NCI-H1694 treated with DMSO at 0.1 percent for 48 hours (cell line): ENCODE measurements around the gene IER5.

Experiments used
- DNase-seq: peaks from one replicate; lab custom pipeline; 2025; lab: John Stamatoyannopoulos, UW

The IER5 gene

DNA sequence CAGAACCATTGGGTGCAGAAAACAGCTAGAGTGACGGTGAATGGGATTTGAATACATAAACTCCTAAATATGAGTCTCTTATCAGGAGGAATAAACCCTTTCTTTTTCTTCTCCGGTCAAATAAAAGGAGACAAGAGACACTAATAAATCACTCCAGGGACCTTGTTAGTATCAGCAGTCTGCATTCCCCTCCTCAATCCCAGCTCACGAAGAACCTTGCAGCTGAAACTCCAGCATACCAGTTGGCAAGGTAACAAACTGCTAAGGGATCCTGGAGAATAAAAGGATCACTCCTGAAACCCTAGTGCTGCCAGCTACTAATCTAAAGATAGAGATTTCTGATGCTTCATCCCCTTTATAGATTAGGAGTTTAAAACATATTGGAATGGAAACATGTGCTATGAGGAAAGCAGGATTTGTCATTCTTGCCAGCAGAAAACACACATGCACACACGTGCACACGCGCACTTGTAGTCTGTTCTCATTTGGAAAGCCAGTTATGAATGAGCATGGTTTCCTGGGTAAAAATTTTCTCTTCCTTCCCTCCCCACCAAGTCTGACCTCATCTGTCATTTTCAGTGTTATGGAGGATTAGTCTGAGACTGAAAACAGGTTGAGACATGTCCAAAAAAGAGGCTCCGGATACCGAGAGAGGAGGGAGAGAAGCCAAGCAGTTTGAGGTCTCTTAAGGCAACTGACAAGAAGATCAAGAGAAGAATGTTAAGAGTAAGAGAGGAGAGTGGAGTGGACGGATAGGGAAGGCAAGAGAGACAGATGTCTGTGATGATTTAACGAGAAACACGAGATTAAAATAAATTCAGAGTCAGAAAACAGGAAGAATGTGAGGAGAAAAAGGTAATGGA, 10.9 kb downstream of the IER5 start:
- DNase-seq, result peak; percentile 45

DNA sequence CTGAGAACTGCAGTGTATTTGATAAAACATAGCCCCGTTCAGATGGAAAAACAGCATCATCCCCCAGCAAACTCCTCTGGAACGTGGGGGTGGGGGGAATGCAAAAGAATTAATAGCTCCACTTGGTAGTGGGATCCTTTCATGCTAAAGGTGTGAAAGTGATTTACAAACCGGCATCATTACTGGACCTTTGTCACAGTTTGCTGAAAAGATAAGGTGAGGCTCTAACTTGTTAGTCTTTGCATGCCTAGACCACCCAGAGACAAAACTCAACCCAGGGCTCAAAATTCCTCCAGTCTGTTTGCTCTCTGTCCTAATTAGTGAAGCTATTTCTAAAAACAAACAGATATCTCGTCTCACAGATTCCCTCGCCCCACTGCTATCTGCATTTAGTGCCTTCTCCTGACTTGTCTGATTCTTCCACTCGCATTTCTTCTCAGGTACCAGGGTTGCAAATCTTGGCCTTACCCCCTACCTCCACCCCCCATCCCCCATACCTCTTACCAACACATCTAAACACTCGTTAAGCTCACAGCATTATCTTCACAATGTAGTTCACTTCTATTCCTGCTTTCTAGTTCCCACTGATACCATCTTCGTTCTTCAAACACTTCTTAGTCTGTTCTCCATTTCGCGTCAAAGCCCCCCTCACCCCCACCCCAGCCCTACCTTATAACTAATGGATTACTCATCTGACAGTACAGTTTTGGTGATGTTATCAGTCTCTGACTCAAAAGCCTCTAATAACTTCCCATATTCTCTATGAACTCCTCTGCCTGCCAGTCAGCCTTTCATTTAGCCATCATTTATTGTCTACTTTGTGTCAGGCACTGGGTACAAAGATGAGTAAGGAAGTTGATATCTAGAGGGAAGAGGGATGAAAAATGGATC, 11.8 kb downstream of the IER5 start:
- DNase-seq, result no peak

DNA sequence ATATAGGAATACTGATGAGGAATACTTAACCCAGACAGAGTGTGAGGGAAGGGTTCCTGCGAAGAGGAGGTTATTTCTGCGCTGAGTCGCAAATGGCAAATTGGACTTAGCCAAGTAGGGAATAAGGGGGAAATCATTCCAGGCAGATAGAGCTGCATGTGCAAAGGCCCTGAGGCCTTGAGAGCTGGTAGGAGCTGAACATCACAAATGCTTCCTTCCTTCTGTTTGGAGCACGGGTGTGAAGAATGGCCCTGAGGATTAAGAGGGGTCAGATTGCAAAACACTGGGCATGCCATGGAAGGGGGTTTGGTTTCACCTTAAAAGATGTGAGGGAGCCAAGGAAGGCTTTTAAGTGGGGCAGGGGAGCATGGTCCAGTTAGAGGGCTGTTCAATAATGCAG, 12.4 kb downstream of the IER5 start:
- DNase-seq, result no peak

DNA sequence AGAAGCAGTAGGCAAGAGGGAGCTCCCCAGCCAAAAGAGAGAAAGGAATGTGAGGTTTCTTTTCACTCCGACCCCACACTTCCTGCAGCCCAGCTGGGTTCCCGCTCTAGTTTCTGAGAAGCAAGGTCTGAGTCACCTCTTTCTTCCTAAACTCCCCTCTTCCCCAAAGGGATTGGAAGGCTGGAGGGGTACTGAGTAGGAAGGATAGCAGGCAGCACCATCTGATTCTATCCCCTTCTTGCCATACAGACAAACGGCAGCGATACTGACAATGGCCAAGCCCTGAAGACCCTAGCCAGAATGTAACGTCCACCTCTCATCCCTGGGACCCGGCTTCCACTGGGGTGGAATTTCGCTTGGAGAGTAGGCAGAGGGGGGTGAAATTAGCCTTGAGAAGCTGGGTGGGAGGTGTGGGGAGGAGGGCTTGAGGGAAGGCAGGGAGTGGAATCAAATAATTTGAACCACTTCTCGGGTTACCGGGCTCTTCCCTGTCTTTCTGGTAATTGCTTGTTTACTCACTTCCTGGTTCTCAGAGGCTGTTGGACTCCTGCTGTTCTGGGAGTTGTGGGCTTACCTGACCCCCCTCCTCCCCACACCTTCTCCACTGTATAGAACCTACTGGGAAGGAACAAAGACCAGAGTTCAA, 13.2 kb downstream of the IER5 start:
- no peak for DNase-seq

DNA sequence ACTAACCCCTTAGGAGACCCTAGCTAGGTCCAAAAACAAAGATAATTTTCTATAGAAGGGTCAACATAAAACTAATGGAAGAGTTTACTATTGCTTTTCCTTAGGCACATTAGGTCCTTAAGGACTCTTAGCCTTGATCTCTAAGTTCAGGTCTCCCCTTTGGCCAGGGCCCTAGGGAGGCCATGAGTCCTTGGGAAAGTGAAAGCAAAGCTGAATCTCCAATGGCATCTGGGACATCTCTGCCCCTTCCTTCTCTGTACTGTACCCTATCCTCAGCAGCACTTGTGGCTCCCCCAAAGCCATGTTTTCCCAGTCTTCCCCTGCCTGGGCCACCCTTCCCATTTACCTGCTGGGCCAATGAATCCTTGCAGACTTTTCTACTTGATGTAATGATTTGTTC, 14.3 kb downstream of the IER5 start:
- no peak for DNase-seq

DNA sequence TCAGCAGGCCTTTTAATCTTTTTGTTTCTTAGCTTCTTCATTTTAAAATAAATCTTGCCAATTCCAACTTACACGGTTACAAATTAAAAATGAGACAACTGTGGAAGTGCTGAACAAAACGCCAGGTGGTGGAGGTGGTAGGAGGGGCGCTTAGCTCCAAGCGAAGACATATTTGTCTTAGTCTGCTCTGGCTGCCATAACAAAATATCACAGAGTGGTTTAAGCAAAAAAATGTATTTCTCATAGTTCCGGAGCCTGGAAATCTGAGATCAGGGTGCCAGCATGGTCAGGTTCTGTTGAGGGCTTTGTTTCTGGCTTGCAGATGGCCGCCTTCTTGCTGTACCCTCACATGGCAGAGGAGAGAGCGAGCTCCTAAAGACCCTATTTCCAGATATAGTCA, 14.9 kb downstream of the IER5 start:
- no peak for DNase-seq

DNA sequence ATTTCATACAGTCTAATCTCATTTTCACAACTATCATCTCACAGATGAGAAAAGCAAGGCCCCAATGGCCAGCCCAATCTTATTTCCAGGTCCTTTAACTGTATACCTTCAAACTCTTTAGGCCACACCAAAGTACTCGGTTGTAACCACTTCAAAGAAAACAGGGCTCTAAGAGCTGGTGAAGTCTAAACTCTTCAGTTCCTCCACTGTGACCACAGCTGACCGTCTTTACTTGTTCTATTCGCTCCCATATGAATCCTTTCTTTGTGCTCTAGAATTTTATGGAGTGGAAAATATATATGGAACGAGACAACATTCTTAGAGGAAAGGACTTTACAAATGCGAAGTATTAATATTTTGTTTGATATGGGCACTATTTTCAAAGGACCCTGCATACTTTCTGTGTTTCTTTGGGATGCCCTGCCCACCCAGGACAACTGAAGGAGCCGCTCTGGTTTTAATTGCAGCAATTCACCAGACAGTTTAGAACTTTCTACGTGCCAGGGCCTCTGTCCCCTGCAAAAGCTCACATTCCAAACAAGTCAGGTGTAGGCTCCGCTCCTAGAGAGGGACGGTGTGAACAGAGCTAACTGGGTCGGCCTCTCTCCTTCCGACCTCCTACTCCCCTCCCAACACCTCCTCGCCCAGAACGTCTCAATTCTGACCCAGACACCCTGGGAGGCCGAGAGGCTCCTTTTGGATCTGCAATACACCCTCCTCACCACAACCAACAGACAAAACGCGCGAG, 15.7 kb downstream of the IER5 start:
- no peak for DNase-seq

DNA sequence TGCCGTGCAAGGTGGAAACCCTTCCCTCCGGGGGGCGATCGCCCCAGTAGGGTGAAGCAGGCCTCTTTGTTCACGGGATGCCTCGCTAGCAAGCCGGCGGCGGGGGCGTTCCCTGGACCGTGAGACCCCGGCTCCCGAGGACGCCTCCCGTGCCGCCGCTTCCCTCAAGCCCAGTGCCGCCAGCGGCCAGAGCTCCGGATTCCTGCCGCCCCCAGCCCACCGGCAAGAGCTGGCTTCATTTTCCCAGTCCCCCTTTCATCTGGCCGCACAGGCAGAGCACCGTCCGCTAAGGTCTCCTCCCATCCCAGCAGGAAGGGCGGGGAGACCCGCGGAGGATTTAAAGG, 16.3 kb downstream of the IER5 start:
- no peak for DNase-seq

DNA sequence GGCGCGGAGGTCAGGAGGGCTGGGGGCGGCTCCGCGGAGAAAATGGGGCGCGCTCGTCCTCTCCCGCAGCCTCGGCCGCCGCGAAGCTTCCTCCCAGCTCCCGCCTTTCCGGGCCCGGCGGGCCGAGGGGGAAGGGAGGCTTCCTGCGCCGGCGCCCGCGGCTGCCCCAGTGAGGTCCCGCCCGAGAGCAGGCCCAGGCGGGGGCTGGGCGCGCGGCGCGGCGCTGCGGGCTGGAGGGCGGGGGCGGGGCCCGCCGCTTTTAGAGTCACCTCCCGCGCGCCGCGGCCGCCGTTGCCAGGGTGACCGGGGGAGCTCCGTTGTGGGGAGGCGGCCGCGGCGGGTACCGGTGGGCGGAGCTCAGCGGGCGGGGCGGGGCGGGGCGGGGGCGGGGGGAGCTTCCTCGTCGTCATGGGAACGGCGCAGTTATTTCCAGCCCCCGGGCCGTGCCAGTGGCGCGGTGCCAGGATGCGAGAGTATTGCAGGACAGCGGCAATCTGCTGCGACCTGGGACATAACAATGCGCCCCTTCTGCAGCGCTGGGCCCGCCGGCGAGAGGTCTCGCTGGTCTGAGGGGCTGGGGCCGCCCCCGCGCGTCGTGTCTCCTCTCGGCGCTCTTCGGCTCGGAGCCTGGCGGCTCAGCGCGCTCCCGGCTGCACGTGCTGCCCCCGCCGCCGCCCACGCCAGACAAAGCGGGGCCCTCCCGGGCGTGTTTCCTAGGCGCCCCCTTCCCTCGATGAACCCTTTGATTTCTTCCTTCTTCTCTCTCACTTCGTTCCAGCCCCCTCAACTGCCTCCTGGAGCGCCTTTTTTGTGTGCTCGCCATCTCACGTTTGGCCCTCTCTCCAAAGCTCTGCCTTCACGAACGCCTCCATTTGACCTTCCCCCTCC, 16.9 kb downstream of the IER5 start:
- peak; percentile 80 for DNase-seq

DNA sequence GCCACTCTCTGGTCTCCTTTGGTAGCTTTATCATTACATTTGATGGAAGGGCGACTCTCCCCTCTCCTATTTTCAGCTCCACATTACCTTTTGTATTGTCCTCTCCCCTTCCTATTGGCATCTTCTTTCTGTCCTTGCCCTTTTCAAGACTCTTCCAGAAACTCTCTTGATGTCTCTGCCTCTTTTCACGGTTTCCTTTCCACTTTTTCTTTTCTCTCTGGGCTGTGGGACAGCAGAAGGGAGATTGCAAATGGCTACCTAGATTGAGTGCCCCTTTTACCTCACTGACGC, 17.5 kb downstream of the IER5 start:
- no peak for DNase-seq

DNA sequence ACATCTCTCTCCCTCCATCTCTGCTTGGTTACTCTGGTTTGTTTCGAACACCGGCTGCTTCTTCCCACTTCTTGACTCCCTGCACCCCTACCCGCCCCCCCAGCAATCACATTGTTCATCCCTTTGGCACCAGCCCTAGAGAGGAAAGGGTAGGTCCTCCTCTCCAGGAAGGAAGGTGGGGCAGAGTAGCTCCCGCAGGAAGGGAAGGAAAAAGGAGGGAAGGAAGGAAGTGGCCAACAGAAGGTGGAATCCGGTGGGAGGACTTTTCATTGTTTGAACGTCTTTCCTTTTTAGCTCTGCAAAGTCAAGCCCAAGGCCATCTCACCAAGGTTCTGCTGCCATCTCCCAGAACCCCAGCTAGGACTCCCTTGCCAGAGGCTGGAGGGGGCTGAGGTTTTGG, 18.0 kb downstream of the IER5 start:
- DNase-seq, result no peak

DNA sequence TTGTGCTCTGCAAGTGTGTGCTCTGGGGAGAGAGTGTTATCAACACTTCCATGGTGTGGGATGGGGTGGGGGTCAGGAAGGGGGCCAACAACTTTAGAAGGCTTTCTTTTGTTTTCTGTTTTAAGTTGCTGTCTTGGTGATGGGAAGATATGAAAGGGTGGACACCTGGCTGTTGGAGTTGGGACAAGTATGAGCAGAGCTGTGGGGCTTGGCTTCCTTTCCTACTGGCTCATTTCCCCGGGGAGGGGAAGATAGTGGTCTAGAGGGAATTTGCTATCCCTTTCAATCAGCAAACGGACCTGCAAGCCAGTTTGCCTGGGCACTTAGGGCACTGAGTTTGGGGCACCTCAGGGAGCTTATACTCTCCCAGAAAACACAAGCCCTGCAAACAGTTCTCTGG, 19.2 kb downstream of the IER5 start:
- DNase-seq, result no peak

DNA sequence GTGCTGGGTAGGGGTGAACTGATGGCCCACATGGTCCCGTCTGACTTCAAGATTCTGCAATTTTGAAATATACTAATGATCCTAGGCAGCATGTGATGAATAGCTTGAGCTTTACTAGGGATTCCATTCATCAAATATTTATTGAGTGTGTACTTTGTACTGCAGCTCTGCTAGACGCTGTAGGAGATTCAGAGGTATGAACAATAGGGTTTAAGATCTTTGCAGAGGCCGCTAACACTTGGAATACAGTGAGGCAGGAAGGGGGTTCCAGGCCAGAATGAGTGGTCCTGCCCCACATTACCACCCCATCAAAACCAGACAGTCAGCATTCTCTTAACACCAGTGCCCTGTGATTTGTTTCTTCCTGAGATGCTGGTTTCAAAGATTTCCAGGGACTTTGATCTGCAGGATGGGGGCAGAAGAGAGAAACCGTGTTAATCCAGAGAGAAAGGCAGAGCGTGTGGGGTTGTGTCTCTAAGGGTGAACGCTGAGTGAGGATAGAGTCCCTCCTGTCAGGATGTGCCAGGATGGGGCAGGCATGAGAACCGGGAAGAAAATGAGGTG, 19.9 kb downstream of the IER5 start:
- no peak for DNase-seq

DNA sequence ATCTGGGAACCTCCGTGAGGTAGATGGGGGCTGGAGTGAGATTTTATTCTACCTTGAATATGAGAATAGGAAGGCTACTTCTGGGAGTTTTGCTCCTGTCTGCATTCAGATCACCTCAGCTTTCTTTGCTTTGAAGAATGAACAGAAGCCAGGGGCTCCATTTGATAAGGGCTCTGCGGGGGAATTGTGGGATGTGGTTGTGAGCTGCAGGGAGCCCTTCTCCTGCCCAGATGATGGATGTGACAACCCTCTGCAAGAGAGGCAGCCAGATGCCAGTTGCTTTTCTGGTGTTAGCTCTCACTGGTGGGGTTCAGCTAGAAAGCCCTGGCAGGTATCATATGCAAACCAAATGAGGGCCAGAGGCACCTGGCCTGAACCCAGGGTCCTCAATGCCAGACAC, 21.5 kb downstream of the IER5 start:
- no peak for DNase-seq

DNA sequence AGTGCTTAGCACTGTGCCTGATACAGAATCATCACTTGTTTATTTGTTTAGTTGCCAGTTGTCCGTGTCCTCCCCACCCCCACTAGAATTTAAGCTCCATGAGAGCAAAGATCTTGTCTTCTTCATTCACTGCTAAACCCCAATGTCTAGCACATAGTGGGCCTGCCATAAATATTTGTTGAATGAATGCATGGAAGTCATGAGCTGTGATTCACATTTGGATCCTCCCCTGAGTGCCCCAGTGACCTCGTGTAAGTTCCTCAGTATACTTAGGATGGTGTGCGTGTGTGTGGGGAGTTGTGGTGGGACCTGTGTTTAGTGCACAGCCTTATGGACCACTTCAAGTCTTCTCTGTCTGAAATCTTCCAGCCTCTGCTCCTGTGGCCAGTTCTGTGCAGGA, 23.1 kb downstream of the IER5 start:
- no peak for DNase-seq

DNA sequence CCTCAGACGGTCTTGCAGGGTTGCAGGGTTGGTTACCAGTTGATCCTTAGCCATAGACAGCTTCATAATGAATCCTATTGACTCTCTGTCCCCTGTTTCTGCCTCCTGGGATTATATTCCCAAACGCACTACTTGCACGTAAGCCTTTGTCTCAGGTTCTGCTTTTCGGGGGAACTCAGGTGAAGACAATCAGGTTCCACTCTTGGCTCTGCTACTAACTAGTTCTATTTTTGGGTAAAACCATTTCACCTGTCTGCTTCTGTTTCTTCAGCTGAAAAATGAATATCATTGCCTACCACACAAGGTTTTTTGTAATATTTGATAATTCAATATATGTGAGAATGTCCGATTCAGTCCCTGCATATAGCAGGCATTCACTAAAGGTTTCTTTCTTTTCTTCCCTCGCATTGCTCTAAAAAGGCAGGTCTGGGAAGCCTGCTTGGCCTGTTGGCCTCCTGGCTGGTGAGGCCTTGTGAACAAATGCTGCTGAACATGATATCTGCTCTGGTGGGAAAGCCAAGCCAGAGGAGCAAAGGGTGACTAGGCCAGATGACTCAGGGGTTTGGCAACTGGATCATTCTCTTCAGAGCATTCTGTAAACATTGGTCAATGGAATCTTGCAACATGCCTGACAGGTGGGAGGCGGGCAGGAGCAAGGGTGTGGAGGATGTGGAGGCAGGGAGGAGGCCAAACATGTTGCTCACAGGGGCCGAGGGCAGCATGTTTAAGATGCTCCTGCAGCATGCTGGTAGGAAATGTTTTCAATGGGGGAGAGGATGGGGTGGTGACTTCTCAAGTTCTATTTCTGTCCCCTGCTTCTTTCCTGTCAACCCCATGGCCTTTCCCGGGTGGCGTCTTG, 23.8 kb downstream of the IER5 start:
- DNase-seq, result no peak

DNA sequence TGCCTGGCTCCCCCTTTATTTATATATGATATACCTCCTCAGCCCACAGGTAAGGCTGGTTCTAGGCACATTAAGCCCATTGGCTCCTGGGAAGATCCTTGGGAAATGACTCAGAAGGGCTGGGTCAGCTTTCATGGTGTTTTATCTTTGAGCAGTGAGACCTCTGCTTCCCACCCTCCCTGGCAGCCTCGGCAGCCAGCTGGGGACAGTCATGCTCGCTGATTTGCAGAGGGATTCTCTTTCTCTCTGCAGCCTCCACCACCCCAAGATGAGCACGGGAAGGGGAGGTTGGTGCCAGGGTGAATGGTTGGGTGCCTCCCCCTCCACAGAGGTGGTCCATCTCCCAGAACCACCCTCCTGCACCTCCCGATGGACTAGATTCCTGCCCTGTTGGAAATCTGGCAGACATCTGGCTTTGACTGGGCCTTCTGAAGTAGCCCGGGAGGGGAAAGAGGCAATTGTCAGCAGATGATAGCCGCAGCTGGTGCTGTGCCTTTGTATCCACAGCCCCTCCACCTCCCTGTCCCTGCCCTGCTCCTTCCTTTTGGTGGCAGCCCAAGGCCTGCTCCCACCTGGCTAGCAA, 24.6 kb downstream of the IER5 start:
- DNase-seq, result peak; percentile 48

DNA sequence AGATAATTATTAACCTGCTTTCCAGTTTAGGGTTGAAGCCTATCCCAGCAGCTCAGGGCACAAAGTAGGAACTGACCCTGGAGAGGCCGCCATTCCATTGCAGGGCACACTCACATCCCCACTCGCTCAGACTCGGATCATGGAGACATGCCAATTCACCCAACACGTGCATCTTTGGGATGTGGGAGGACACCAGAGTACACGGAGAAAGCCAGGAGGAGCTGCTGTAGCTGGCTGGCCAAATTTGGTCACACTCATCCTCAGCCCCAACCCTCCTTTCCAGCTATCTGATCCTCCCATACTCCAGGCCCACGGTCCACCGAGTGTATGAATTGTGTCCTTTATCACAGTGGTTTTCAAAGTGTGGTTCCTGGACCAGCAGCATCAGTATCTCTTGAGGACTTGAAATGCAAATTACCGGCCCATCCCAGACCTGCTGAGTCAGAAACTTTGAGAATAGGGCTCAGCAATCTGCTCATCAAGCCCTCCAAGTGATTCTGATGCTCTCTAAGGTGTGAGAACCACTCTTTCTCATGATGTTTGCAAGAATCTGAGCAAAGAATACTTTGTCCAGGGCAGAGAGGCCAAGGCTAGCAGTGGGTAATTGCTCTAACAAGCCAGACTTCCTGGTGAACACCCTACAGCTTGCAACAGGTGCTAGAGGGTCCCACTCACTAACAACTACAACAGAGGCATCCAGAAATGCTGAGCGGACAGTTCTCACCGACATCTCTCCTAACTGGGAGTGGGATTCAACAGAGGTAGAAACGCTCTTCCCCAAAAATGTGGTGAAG, 26.3 kb downstream of the IER5 start:
- DNase-seq, result no peak

DNA sequence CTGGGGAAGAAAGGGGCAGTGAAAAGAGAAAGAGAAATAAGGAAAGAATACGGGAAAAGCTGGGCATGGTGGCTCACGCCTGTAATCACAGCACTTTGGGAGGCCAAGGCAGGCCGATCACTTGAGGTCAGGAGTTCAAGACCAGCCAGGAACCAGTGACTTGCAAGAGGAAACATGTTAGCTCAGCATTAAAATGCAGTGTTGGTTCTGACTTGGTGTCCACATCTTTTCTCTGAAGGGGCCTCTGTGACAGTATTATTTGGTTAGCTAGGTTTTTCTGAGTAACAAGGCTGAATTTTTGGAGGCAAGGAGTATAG, 26.8 kb downstream of the IER5 start:
- no peak for DNase-seq
